Measurements from ENCODE around the gene SDK1.

- TF ChIP-seq CTCF (IDR thresholded peaks at IDR 0.05) (no peak), POLR2A (IDR thresholded peaks at IDR 0.05) (no peak)
Measured at GRCh38 chr7:3795781-3796180, 494.7 kb downstream of the SDK1 start.

Data from vagina (tissue), 2 donors.